Esophagus squamous epithelium (tissue), 4 donors: ENCODE data around the gene THSD7B.

Experiments used
- CTCF ChIP-seq, 6 experiments: fragments of 450-650 bp in 4 of 6; fragments of 200-600 bp in 2 of 6; sonication (generic) in 2 of 6; IDR thresholded peaks; one replicate each; pipeline ENCODE4 v1.5.1; 2016 to 2019; ENCODE audit warnings: antibody characterized with exemption in 6 of 6, mild to moderate bottlenecking in 4 of 6, moderate library complexity in 4 of 6
- POLR2A ChIP-seq, 4 donors: fragments of 450-650 bp; IDR thresholded peaks; one replicate each; pipeline ENCODE4 v1.6.1; 2017; ENCODE audit warnings: antibody characterized with exemption in 4 of 4, mild to moderate bottlenecking in 4 of 4, moderate library complexity in 3 of 4

GRCh38 chr2:137316075-137316474 lies 550.7 kb downstream of the THSD7B start:
- TF ChIP-seq CTCF (IDR thresholded peaks at IDR 0.05): no peak
- no peak for TF ChIP-seq POLR2A (IDR thresholded peaks at IDR 0.05)
